GM18502 (cell line): ENCODE results near the gene LAMA1.

Experiments used
- ATAC-seq: cut with Tn5 transposase; IDR thresholded peaks from one replicate; pipeline ENCODE4 v1.9.1; 2021; ENCODE audit warnings: mild to moderate bottlenecking; ENCODE audit not compliant: unreplicated experiment, poor library complexity

Gene LAMA1

DNA sequence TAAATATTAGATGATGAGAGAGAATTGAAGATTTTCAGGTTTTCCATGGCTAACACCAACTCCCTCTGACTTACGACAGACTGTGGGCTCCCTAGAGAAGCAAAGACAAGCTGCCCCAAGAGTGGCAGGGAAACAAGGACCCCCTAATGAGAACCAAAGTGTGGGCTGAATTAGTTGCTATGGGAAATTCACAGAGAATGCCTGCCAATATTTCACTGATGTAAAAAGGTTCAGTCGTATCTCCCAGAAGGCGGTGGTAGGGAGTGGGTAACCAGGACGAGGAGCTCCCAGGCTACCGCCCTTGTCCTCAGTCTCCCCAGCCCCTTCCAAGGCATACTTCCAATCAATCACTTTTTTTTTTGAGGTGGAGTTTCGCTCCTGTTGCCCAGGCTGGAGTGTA is 113.6 kb downstream of the LAMA1 start:
- no peak for ATAC-seq

DNA sequence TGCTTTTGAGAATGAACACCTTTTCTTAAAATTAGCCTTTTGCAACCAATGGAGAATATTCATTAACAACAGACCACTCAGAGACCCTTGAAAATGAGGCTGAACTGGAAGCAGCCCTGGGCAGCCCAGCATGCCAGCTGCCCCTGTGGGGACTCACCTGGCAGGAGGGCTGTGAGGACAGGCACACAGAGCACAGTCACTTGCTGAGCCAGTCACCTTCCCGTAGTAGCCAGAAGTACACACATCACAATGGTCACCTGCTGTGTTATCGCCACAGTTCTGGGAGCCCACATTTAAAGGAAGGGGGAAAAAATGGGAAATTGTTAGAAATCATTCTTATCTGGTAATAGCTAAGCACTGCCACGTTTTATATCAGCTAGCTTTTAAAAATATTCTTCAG is 115.5 kb downstream of the LAMA1 start:
- no peak for ATAC-seq

DNA sequence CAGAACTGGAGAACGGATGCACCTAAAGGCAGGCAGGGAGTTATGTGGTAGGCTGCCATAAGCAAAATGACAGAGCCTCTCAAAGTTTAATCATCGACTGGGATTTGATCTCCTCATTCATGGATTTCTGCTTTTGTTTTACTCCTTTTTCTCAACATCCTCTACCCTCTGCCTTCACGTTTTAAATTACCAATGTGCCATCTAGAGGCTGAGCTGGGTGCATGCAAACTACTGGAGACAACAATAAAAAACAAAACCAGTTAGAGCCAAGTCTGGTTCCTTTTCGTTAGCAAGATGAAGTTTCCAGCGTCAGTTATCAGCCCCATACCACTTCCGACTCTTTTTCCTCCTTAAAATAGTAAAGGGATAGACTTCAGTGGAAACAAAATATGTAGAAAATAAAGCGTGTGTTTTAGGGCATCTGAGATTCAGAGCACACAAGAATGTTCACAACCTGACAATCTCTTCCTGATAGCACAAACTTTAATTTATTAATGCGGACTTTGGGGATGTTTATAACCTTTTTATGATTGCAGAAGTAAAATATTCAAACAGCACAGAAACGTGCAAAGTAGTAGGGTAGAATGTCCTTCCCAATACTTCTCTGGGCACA is 117.0 kb downstream of the LAMA1 start:
- ATAC-seq, result no peak

DNA sequence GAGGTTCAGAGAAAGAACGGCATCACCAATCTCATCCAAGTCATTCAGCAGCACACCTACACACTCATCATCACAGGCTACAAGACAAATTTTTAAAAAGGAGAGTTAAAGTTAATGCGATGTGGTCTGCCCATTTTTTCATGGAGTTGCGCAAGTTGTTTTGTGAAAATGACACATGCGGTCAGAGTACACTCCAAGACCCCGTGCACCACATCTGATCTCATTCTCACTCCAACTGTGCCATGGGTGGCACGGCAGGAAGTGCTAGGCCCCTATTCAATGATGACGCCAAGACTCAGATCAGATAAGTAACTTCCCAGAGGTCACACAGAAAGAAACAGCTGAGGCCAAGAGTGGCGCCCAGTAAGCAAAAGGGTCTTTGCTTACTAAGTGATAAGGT is 119.8 kb downstream of the LAMA1 start:
- no peak for ATAC-seq

DNA sequence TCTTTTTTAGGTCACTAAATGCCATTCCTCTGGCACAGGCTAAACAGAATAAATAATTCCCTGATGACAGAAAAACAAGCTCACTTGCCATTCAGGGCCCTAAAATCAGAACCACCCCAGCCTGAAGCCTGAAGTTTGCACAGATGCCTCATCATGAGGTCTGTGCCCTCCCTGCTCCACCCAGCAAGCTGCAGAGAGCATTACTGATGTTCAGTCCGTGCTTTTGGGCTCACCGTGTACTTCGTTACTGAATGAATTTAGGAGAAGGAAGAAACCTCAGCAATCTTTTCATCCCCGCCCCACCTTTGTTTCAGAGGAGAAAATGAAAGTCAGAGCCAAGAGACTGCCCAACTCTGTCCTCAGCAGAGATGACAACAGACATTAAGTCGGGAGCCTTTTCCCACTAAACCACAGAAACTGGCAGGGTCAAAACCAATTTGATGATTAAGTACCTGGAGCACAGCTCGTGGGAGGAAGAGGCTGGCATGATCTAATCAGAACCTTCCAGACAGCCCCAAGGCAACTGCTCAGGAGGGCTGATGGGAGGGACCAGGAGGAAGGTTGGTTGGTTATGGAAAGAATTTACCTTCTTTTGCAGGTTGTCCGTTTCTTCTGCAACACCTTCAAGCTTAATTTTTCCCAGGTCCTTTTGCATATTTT is 122.7 kb downstream of the LAMA1 start:
- ATAC-seq, result no peak

DNA sequence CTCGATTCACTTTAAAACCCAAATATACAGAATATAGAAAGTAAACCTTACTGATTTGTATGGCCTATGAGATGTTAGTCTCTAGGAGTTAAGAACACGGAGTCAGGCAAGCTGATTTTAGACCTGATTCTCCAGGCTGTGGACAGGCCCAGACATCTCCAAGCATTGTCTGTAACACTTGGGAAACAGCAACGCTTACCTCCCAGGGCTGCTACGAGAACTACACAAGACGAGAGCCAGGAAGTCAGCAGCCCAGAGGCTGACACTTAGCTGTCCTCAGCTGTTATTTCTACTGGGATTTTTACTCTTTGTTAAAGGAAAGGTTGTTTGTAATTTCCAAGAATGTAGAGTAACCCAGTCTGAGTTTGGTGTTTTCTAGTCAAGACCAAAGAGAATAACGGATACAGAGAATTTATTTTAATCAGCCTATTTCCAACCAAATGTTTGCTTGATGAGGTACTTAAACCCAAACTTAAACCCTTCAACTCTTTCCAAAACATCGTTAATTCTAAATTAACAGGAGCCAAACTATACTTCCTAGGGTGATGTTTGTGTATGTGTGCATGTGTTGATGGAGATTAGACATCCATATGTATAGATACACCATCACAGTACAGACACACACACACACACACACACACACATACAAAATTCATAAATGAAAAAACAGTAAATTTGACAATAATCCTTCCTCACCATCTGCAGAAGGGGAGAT is 123.4 kb downstream of the LAMA1 start:
- ATAC-seq, result no peak

DNA sequence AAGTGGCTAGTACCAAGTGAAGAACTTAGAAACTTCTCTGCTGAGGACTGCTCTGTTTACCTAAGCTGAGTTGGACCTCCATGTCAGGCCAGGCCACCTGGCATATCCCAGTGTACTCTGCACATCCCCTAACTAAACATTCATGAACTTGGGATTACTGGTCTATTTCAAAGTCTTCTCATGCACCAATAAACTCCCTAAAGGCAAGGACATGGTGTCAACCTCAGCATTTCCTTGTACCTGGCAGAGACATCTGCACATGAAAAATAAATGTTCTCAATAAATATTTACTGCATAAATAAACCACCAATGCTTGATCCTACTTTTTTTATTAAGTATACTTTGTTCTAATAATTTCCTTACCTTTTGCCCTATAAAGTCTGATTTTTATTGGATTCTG is 124.8 kb downstream of the LAMA1 start:
- ATAC-seq, result no peak

DNA sequence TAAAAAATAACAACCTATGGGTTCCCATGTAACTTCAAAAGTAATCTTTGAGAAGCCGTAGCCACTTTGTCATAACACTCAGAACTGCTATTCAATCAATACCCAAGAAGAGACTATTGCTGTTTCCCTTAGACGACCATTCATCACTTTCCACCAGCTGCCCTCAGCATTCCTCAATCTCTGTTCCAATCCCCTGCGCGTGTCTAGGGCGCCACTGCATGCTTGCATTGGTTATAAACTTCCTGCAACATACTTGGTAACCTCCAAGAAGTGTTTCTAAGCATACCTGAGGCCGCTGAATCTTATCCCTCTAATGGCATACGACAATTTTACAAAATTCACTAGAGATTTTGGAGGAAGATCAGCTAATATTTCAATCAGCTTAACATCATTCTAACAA is 134.2 kb downstream of the LAMA1 start:
- ATAC-seq, result no peak

DNA sequence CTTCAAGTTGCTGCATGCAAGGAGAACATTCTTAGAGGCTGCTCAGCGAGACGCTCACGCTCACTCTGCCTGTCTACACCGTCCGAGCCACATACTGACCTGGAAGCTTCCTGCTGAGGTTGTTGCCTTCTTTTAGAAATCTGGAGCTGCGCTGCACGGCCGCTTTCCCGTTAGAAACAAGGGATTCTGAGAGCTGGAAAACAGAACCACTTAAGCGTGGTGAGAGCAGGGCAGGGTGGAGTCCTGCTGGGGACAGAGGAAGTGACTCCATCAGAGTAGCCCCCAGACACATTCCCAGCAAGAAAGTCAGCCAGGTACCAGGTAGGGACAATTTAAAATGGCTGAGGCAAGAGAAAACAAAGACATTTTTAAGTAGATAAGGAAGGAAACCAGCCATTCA is 135.2 kb downstream of the LAMA1 start:
- ATAC-seq, result no peak

DNA sequence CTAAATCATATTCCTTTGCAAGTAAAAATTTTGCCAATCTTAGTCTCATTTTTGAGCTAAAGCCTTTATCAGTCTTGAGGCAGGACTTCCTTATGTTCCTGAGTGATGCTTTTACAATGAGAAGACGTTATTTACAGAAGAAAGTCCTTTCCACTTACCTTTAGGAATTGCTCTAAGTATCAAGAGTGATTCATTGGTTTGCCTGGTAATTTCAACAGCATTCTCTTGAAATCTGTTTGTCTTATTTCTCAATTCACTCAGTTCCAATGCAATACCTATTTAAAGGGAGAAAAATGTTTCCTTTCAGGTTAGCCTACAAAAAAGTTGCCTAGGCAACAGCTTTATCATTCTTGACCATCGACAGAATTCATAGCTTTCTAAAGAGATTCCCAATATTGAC is 137.2 kb downstream of the LAMA1 start:
- ATAC-seq, result no peak

DNA sequence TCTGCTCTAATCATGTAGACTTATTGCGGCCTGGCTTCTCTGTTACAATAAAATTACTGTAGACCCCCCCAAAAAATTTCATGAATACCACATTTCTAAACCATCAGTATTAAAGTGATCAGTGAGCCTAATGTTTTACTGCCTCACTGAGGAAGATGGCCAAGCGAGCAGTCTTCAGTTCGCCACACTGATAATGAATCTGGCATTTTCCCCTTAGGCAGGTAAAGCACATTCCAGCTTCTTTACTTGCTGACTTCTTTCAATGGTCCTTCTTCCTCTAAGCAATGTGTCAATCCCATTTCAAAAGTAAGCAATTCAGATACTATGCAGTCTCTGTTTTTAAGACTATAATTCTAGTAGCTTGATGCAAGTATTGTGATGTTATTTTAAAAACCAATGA is 137.6 kb downstream of the LAMA1 start:
- no peak for ATAC-seq

DNA sequence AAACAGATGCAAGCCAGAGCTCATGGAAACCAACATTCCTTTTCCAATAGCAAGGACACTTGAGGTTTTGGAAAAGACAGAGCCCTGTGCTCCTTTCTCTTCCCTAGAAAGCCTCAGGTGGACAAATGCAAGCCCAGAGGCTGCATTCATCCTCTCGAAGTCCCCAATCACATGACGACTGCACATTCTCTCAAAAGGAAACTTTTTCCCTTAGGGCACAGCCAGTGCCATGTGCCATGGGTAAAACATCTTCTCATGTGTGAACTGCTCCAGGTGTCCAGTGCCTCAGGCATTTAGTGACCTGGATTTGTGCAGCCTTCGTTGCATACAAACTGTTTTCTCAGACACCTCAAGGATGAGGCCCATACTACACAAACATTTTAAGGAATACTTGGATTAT is 140.7 kb downstream of the LAMA1 start:
- no peak for ATAC-seq

DNA sequence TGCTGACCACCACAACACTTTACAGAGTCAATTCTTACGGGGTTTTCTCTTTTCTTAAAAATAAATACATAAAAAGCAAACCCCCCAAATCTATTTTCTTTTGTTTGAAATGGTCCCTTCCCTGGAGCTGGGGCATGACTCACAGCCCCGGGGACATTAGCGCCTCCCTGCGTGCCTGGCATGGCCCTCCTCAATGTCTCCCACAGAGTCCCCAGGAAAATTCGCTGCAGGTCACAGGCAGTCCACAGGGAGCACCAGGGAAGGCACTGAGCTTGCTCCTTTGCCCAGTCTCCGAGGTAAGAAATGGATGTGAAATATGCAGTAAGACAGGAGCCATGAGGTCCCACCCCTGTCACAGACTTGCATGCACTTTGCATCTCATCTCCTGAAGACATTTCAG is 142.5 kb downstream of the LAMA1 start:
- no peak for ATAC-seq

DNA sequence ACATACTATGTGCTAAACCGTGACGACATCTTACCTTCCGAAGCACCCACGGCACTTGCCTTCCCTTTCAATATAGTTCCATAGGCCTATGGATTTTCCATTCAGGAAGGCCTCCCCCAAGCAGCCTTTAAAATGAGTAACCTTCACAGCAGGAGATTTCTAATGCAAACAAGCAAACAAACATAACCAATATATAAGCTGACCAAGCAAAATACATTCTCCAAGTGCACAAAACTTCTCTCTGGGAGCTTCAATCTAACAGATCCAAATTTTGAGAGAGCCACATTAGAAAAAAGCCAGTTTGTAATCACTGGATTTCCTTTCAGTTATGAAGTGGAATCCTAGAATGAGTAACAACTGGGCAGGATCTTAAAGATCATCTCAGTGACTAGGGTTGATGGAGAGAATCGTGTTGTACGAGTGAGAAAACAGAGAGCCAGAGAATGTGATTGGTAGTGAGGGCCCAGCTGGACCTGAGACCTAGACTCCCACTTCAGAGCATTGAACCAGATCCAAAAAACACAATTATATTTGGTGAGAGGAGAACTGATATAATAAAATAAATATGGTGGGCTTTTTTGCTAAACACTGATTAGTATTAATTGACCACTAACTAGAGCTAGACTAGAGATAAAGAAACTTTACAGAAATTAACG is 145.6 kb downstream of the LAMA1 start:
- no peak for ATAC-seq

DNA sequence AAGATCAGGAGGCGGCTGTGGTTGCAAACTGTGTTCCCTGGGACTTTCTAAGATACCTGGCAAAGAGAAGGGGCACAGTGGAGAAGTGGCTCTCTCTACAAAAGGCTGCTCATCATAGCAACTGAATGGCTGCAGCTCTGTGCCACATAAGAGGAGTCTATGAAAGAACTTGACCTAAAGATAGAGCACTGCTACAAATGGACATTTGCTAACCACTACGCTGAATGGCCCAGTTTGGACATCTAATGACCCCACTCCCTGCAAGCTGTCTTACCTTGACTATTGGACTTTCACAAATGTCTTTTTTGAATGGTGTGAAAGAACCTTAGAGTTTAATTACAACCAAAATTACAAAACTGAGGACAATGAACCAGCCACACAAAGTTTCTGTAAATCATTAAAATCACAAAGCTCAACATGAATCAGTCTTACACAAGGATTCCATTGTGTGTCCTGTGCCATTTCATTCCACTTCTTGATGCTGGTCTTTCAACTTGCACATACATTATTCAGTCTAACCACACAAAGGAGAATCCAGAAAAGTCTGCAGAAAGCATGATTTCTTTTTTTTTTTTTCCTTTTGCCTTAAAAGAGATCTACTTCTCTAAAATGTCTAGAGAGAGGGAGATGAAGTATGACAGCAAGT is 154.0 kb downstream of the LAMA1 start:
- ATAC-seq, result no peak

DNA sequence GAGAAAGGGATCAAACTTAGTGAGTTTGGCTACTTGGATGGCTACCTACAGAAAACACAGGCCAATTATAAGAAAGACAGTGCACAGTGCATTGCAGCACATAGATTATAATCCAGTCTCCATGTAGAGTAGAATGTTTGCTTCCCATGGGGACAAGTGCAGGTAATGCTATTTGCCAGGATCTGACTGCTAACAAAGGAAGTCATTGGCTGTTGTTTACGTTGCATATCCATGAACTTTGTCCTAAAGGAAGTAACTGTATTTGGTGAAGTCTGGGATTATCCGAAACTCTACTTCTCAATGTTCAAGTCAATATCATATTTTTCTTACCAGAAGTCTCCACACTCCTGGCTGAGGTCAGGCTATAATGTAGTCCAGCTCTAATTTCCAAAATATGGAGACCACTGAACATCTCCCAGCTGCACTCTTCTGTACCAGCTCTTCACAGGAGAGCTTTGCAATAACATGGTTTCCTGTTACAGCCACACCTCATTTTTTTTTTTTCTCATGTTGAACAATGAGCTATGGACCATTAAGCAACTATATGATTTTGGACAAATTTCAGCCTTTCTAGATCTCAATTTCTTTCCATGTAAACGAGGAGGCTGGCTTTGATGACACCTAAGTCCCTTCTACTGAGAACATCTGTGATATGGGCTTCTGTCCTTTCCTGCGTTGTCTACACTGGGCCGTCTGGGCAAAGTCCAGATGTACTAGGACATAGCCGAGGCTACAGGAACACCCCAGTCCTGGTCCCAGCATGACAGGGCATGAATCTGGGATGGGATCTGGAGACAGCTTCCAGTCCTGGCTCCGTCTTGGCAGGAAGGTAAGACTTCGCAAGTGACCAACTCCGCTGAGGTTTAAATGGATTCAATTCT is 154.8 kb downstream of the LAMA1 start:
- no peak for ATAC-seq

DNA sequence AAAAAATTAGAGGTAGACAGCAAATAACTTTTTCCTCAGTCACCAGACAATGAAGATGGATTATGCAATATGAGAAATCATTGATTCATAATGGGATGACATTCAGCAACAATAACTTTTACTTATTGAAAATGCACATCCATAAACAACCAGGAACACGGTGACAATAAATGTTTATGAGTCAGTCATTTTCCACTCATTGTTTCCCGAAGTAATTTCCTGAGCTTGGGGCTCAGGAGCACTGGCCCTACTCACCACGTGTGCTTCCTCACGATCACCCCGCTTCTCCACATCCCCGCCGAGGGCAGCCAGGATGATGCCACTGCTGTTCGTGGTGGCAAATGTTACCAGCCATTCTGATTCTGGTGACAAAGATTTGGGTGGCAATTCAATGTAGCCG is 156.3 kb downstream of the LAMA1 start:
- ATAC-seq, result no peak

DNA sequence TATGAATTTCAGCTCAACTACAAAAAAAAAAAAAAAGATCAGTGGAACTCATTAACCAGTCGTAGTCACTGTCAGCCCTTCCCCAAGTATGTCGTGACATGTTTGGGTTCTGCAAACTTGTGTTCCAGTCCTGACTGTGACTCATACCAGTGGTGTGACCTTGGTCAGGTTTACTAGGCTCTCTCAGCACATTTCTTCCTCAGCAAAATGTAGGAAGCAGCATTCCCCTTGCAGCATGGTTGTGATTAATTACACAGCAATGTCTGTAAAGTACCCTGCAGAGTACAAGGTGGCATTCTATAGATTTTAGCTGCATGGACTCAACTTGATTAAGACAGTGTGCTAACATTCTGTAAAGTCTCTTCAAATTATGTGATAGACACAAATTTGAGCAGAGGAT is 156.9 kb downstream of the LAMA1 start:
- no peak for ATAC-seq

DNA sequence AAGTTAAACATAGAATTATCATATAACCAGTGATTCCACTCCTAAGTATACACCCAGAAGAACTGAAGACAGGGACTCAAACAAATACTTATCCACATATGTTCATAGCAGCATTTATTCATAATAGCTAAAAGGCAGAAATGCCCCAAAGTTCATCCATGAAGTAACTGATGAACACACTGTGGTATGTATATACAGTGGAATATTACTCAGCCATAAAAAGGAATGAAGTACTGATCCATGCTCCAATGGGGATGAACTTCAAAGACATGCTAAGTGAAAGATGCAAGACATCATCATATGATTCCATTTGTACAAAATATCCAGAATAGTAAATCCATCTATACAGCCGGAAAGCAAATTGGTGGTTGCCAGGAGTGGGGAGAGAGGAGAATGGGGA is 157.5 kb downstream of the LAMA1 start:
- ATAC-seq, result no peak

DNA sequence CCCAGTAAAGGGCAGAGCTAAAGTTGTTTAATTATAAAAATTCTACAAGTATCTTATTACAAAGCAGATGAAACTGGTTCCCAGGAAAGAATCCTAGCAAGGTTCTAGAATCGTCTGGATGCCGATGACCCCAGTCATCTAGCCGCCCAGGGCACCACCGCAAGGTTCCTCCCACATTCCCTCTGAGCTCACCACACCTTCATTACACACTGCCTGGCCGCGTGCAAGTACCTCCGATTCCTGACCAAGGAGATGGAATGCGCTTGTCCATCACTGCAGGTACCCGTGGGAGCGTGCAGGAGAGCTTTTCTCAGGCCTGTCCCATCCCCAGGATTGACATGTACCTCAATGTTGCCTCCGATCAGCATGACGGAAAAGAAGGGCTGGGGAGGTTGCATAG is 158.5 kb downstream of the LAMA1 start:
- no peak for ATAC-seq
